Measurements from ENCODE around the gene SLC39A8.

SLC39A8 gene

DNA sequence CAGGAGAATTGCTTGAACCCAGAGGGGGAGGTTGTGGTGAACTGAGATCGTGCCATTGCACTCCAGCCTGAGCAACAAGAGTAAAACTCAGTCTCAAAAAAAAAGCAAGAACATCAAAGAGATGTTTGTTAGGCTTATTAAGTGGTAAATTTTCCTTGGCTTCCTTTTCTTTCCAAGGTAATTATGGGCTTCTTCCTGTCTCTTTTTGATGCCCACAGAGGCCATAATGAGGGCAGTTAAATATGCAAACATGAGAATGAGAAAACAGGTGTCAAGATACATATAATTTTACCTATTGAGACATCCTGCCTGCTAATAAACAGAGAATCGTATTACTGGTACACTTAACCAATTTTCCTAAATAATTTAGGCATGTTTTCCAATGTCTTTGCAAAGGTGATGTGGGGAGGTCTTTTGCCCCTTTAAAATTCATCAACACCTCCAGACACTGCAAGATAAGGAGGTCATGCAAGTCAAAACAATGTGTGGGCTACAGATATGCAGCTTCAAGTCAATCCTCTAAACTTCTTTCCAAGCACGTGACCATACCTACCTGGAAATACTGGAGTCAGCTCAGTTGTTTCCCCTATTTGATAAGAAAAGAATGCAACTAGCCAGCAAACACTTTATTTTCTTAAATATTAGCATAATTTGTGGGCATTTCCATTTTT lies 2.7 kb downstream of the SLC39A8 start:
- DNase-seq (ENCODE audit: extremely low spot score, insufficient read length, low read depth), result no peak
- no peak for FAIRE-seq

DNA sequence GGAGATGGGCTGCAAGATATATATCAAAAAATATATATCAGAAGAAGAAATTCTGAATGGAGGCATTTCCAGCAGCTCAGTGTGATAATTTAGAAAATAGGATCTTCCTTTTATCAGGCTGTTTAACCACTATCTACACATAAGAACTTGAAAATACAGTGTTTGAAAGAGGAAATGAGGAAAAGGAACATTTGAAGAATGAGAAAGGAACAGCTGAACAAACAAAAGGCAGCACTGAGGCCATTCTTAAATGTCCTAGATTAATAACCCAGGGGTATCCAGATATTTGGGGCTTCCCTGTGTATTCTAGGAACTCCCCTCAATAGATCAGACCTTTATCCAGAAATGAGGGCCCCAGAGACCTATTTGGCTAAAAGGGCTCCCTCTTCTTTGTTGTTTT lies 4.1 kb downstream of the SLC39A8 start:
- FAIRE-seq, result no peak
- DNase-seq (ENCODE audit: extremely low spot score, insufficient read length, low read depth), result no peak

GRCh38 chr4:102339018-102339417 lies 6.3 kb downstream of the SLC39A8 start:
- no peak for FAIRE-seq
- DNase-seq (ENCODE audit: extremely low spot score, insufficient read length, low read depth), result no peak

GRCh38 chr4:102338405-102338804 lies 6.9 kb downstream of the SLC39A8 start:
- no peak for DNase-seq (ENCODE audit: extremely low spot score, insufficient read length, low read depth)
- no peak for FAIRE-seq

GRCh38 chr4:102335616-102336015 lies 9.7 kb downstream of the SLC39A8 start:
- FAIRE-seq, result no peak
- no peak for DNase-seq (ENCODE audit: extremely low spot score, insufficient read length, low read depth)

- FAIRE-seq, result no peak
Observed at GRCh38 chr4:102334624-102335023, 10.7 kb downstream of the SLC39A8 start.

GRCh38 chr4:102333787-102334186 lies 11.5 kb downstream of the SLC39A8 start:
- no peak for DNase-seq (ENCODE audit: extremely low spot score, insufficient read length, low read depth)
- FAIRE-seq, result no peak

More at GRCh38 chr4:102334624-102335023, 10.7 kb downstream of the SLC39A8 start:
- no peak for DNase-seq (ENCODE audit: extremely low spot score, insufficient read length, low read depth)

DNA sequence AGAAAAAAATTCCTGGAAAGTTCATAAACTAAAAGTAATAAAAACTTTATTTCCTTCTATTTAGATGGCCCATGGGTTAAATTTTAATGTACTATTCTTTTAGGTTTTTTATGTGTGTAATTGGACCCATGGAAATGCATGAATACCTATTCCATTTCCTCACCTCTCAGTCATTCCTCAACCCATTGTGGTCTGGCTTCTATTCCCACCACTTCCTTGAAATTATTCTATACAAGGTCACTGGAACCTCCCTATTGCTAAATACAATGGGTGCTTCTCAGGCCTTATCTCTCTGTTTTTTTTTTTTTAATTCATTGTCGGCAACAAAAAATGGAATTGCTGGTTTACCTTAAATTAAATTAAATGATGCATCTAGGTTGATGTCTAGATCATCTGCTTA lies 17.2 kb downstream of the SLC39A8 start:
- DNase-seq (ENCODE audit: extremely low spot score, insufficient read length, low read depth) (no peak), FAIRE-seq (no peak)

- DNase-seq (ENCODE audit: extremely low spot score, insufficient read length, low read depth), result no peak
Observed at GRCh38 chr4:102326951-102327350, 18.3 kb downstream of the SLC39A8 start.

DNA sequence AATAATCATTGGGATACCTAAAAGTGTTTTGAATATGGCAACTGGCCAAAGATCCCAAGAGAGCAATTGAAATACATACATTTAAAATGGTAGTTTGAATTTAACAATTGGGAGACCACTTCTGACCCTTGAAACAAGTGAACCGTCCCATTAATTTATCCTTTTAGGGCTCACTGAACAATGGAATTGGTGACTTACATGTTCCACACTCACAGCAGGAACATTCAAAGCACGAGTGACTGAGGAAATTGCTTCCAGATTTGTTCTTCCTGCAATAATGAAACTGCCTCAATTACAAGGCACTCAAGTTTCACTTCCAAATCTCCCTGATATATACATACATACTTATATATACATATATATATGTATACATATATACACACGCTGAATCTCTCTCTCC lies 20.6 kb downstream of the SLC39A8 start:
- no peak for FAIRE-seq
- DNase-seq (ENCODE audit: extremely low spot score, insufficient read length, low read depth), result no peak

More at GRCh38 chr4:102326951-102327350, 18.3 kb downstream of the SLC39A8 start:
- FAIRE-seq, result peak; percentile 26

- DNase-seq (ENCODE audit: extremely low spot score, insufficient read length, low read depth) (no peak), FAIRE-seq (no peak)
Observed at GRCh38 chr4:102322736-102323135, 22.5 kb downstream of the SLC39A8 start.

- DNase-seq (ENCODE audit: extremely low spot score, insufficient read length, low read depth) (no peak), FAIRE-seq (peak; percentile 68)
Observed at GRCh38 chr4:102321260-102321995, 23.9 kb downstream of the SLC39A8 start.

DNA sequence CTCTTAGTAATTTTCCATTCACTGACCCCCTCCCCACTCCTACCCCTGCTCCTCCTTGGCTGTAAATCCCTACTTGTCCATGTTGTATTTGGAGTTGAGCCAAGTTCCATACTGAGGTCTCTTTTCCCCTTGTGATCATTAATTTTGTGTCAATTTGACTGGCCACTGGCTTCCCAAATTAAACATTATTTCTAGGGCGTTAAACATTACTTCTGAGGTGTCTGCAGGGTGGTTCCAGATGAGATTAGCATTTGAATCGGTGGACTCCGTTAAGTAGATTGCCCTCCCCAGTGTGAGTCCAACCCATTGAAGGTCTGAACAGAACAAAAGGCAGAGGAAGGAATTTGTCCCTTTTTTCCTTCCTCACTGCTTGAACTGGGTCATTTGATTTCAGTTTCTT lies 25.7 kb downstream of the SLC39A8 start:
- DNase-seq (ENCODE audit: extremely low spot score, insufficient read length, low read depth) (no peak), FAIRE-seq (peak; percentile 44)

DNA sequence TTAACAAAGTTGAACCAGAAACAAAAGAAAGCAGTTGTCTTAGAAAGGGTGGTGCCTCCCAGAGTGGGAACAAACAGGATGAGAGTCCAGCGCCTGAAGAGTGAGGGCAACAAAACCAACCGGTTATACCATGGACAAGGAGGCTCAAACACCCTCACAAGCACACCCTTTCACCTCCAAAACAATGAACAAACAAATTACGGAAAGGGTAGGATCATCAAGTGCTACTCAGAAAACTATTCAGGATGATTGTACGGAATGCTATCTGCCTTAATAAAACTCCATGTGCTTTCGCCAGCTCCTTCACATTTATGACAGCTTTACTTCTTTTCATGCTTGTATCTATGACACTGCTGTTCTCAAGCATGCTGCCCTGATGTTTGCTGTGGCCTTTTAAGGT lies 26.8 kb downstream of the SLC39A8 start:
- no peak for FAIRE-seq
- DNase-seq (ENCODE audit: extremely low spot score, insufficient read length, low read depth), result no peak

DNA sequence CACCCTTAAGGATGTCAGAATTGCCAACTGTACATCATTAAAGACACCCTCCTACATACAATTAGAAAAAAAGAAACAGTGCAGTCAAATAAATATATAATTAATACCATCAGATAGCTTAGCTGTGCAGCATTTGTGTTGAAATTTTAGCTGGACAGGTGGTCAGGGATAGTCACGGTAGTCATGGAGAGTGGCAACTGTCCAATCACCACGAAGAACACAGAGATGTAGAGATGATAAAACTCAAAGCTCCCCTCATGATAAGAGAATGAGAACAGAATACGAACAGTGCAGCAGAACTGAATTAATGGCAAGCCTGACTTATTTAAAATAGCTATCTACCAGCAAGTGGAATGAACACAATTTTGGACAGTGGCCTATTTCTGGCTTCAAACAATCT lies 27.2 kb downstream of the SLC39A8 start:
- FAIRE-seq (no peak), DNase-seq (ENCODE audit: extremely low spot score, insufficient read length, low read depth) (no peak)

GRCh38 chr4:102317459-102317858 lies 27.8 kb downstream of the SLC39A8 start:
- no peak for DNase-seq (ENCODE audit: extremely low spot score, insufficient read length, low read depth)

DNA sequence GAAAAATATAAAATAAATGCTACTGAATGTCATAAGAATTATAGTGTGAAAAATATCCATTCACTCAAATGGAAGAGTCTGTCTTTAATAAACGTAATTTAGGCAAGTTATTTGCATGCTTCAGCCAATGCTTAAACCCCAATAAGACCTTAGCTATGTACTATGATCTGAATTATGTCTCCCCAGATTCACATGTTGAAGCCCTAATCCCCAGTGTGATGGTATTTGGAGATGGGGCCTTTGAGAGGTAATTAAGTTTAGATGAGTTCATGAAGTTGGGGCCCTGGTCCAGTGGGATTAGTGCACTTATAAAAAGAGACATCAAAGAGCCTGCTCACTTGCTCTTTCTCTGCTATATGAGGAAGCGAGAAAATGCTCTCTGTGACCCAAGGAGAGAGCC lies 28.7 kb downstream of the SLC39A8 start:
- DNase-seq (ENCODE audit: extremely low spot score, insufficient read length, low read depth) (no peak), FAIRE-seq (no peak)

More at GRCh38 chr4:102317459-102317858, 27.8 kb downstream of the SLC39A8 start:
- FAIRE-seq, result peak; percentile 18

GRCh38 chr4:102315532-102315931 lies 29.8 kb downstream of the SLC39A8 start:
- no peak for DNase-seq (ENCODE audit: extremely low spot score, insufficient read length, low read depth)

GRCh38 chr4:102312417-102312816 lies 32.9 kb downstream of the SLC39A8 start:
- DNase-seq (ENCODE audit: extremely low spot score, insufficient read length, low read depth) (no peak), FAIRE-seq (no peak)

More at GRCh38 chr4:102315532-102315931, 29.8 kb downstream of the SLC39A8 start:
- FAIRE-seq, result no peak

DNA sequence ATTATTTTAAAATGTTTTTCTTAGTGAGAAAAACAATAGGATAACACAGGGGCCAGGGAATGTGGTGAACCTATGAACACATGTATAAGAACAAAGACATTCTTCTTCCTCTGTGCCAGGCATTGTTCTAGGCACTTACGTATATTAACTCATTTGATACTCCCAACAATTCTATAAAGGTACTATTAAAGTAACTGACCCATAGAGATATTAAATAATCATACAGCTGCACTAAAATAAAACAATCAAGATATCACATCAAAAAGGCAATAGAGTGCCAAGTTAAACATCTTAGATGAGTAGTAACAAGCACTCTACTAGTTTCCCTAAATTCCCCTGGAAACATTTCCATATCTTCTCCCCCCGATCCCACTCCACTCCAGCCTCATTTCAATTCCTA lies 33.4 kb downstream of the SLC39A8 start:
- no peak for FAIRE-seq
- no peak for DNase-seq (ENCODE audit: extremely low spot score, insufficient read length, low read depth)

DNA sequence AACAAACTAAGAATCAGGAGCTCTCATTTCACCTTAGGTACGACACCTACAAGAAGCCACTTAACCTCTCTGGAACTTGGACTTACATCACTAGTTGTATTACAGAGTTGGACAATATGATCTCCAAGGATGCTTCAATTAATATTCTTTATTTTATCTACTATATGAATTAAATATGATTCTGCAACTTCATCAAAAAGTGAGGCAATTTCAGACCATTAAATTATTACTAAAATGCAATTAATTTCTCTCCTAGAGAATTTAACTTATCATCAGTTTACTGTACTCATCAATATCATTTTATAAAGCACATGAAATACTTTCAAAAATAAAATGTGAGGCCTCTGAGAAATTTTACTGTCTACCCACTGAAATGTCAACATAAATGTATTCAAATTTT lies 33.9 kb downstream of the SLC39A8 start:
- DNase-seq (ENCODE audit: extremely low spot score, insufficient read length, low read depth) (no peak), FAIRE-seq (no peak)
